Daoy (cell line): ENCODE results near the gene OR5A1. TPM values are rescaled to one million over a fixed set of nuclear protein-coding genes. Genes with fewer than 3 reads are reported as not detected.
"Not testable (repeated sequence)": the region's sequence is repeated elsewhere in the genome, so short reads cannot be mapped to it uniquely, and the experiment has no call there.

Experiments
- DNase-seq: peaks from one replicate; pipeline ENCODE4 v3.0.0-alpha.2; 2015; ENCODE audit warnings: low read depth
- total RNA-seq: library from RNA; depleted of rRNA; stranded (reverse); fragments of >200 nt; shearing (Covaris generic); gene quantifications from 2 replicates; pipeline ENCODE4 v1.2.3, GENCODE V29; 2014; rRNA removed

OR5A1 gene
- total RNA-seq: not detected in 2 replicates

DNA sequence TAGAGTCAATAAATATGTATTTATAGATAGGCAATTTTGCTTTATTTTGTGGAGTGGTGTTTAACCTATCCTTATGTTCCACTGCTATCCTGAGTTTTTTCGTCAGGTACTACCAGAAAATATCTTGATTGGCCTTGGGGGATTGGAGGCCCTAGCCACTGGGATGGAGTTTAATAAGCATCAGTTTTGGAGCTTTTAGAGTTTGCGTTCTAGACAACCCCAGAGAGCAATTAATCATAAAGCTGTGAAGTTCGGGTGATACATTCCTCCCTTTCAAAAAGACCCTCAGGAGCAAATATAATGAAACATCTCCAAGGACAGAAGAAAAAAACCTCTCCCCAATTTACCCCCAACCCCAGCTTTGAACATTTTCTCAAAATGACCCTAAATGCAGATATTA, at the start of gene OR5A1:
TSS of gene OR5A1 (plus strand) at position 301 of the 400 bp plus-strand sequence. CDS start 6,700 bp downstream, outside the sequence.
- DNase-seq: no peak

DNA sequence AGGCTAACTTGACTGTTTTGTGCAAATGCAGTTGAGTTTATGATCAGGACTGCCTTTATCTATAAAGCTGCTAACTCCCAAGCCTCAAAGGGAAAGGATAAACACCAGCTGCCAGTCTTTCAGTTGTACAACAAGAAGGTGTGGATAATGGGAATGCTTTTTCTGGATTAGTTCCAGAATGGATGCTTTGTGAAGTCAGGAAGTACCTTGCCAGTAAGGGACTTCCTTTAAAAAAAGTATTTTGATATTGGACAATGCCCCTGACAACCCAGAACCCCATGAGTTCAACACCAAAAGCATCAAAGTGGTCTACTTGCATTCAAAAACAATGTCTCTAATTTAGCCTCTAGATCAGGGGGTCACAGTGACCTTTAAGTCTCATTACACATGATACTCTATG, 42.1 kb upstream of the OR5A1 start:
- no peak for DNase-seq

DNA sequence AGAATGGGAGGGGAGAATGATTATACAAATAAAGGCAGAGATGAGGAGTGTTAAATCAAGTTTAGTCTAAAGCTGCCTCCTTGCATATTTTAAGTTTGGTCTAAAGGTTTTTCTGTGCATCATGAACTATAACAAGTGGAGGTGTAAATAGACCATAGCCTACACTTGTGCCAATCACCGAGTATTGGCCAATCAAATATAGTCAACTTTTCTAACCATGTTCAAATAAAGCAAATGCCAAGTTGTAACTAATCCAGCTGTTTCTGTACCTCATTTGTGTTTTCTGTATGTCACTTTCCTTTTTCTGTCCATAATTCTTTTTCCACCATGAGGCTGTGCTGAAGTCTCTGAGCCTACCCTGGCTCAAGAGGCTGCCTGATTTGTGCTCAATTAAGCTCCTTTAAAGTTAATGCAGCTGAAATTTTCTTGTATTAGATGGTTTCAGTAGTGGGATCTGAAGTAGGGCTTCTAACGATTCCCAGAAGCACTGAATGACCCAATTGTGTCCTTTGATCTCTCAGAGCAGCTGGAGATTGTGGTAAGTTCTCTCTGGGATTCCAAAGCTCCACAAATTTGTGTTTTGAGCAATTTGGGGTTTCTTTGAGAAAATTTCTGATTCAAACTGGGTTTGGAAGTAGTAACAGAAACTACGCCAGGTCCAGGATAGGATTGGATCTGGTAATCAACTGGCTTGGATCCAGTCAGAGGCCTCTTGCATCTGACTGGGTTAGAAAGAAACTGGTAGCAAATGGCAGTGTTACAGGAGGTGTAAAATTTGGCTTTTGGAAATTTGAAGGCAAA, 35.6 kb upstream of the OR5A1 start:
- no peak for DNase-seq

DNA sequence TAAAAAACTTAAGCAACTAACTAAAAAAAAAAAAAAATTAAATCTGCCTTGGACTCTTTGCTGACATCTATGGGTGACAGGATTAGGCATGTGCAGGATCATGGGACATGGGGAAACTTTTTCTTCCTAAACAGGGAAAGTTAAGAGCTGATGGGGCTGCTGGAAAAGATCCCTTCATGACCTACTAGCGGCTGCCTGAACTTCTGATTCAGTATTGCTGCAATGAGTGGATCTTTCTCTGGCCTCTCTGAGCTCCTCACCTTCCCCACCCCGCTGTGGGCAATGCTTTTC, 35.1 kb upstream of the OR5A1 start:
- no peak for DNase-seq

DNA sequence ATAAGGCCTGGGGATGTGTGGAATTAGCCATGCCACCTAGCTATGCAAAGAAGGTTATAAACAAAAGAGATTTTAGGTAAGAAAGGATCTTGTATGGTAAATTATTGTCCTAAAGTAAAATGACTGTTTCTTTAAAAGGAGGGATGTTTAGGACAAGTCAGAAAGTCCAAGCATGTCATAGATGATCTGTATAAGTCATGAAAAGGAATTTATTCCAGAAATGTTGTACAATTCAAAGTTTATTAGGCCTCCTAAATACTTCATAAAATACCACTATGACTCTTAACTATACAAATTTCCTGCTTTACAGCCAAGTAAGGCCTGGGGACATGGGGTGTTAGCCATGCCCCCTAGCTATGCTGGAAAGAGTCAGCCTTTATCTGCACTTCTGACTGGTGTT, 32.7 kb upstream of the OR5A1 start:
- DNase-seq: no peak

DNA sequence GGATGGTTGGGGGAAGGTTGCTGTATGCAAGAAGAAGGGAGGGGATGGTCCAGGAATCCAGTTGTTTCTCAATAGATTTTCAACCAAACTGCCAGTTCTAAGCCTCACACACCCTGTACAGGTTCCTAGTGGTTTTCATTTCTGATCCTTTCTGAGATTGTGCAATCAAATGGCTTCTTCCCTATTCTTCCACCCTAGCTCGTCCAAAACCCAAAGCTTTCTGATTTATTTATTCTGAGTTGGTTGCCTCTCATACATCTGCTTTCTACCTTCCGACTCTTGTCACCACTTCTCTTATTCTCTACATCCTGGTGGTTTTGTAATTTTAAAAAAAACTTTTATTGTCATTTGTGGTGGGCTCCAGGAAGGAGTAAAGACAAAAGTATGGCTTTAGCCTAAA, 22.6 kb upstream of the OR5A1 start:
- DNase-seq: no peak

DNA sequence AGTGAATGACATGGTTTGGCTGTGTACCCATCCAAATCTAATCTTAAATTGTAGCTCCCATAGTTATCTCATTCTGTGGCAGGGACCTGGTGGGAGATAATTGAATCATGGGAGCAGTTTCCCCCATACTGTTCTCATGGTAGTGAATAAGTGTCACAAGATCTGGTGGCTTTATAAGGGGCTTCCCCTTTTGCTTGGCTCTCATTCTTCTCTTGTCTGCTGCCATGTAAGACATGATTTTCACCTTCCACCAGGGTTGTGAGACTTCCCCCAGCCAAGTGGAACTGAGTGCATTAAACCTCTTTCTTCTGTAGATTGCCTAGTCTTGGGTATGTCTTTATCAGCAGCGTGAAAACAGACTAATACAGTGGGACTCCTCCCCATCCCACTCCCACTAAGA, 21.2 kb upstream of the OR5A1 start:
- no peak for DNase-seq

DNA sequence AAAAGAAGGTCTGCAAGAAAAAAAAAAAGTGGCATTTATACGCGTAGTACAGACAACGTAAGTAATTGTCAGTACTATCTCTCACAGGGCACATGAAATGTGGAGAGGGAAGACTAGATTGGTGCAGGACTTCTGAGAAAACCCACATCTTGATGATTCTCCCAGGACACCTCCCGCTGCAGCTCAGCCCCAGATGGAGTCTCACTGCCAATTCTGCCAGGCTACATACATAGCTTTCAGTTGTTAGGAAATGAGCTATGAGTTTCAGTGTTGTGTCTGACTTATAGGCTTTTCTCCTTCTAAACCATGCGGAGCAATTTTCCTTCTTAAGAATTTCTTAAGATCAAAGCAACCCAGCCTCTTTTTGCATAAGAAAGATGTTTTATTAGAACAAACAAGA, 19.7 kb upstream of the OR5A1 start:
- DNase-seq: no peak

DNA sequence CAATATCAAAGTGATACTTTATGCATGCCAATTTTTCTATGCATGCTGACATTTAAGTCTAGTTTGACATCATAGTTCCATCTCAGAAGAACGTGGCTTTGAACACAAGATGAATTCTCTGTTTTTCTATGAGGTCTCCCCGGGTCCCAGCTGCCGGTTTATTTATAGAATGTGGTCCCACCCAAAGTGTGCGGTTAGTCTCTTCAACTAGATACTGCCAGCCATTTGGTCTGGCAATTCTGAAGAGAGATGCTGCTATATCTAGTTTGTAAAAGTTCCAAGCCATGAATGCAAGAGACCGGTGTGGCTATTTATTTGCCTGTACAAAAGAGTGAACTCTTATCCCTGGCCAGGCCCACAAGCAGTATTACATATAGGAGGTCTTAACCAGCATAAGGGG, 19.2 kb upstream of the OR5A1 start:
- no peak for DNase-seq

DNA sequence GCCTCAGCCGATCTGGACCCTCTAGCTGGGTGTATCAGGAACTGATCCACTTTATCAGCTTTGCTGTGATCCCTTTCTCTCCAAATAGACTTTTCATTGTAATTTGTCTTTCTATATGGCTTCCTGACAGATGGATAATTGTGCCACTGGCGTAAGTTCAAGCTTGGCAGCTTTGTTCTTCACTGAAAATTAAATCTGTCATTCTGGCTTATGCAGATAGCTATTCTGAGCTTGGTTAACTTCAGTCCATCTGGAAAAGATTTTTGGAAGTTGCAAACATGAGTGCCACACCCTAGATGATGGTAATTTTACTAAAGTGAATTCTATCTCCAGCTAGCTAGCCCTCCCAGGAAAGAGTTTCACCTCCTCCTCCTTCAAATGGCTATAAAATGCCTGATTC, 18.1 kb upstream of the OR5A1 start:
- DNase-seq: no peak

DNA sequence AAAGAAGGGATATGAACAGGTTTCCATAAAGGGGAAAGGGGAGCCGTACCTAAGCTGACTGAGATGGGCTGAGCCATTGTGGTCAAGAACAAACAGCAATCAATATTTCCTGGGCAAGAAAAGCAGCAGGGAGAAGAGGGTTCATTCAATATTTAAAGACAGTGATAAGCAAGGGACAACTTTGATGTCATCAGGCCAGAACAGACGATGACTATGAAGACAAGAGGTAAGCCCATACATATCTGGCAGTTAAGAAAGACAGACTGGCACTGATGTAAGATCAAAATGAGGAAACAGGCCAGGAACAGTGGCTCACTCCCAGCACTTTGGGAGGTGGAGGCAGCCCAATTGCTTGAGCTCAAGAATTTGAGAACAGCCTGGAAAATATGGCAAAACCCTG, 12.4 kb upstream of the OR5A1 start:
- DNase-seq: no peak

DNA sequence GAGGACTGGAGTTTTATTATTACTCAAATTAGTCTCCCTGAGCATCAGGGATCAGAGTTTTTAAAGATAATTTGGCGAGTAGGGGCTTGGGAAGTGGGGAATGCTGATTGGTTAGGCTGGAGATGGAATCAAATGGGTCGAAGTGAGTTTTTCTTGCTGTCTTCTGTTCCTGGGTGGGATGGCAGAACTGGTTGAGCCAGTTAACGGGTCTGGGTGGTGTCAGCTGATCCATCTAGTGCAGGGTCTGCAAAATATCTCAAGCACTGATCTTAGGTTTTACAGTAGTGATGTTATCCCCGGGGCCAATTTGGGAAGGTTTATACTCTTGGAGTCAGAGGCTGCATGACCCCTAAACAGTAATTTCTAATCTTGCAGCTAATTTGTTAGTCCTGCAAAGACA, 11.1 kb upstream of the OR5A1 start:
- DNase-seq: no peak

DNA sequence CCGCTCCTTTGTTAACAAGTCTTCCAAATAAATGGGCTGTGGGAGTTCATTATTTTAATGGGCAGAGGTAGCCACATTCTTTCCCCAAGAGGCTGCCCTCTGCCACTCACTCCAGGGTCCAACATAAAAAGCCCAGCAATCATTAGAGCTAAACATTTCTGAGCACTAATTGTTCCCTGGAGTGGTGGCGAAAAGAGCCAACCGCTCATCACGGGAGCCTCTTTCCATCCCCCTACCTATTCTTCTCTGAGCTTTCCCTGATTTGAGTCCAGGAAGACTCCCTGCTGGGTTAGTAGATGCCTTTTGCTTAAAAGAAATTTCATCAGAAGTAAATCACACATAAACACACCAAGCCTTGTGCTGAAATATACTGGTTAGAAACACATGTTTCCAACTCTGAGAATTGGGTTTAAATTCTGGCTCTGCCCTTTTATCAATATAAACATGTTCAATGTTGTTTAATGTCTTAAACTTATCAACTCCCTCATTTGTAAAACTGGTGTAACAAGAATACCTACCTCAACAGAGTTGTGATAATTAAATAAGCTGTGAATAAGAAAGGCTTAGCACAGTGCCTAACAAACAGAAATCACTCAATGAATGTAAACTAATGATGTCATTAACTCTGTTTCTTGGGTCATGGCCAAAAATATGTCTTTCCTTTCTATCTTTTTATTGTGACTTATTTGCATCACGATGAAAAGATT, 9.8 kb upstream of the OR5A1 start, which contains the start of gene OR5A2:
TSS of gene OR5A2 (minus strand) at position 53 of the 707 bp plus-strand sequence. CDS start 3,460 bp downstream, outside the sequence.
- no peak for DNase-seq

DNA sequence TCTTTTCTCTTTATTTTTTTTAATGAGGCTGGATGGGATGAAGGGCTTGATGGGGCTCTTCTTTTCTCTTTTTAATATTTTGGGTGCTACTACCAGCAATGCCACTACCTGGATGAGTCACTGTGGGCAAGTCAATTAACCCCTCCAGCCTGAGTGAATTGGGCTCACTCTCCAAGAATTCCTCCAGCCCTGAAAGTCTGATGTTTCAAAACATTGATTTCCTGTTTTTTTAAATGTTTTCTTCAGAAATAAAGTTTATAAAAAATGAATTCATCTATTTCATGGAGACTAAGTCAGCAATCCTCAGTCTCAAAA, 9.2 kb upstream of the OR5A1 start:
- DNase-seq: peak; percentile 4

DNA sequence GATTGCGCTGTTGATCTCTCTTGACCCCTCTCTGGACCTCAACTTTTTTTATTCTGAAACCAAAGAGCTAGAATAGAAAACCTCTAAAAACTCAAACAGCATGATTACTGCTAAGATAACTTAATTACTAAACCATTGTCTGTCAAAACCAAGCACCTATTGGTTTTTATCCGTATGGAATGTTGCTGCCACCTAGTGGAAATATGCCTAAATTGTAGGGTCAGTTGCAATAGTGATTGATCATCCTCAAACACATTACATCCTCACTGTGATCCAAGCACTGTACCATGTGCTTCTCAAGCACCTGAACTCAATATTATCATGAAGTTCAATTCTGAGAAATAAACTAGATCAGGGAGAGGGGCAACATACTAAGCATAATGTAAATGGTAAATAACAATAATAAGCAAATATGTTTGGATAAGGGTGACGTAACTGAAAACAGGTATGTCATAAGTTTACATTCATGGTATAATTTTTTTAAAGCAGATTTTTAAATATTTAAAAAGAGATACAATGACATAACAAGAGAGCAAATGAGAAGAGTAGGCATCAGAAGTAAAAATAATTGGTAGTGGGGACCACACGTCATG, 6.2 kb upstream of the OR5A1 start:
- peak; percentile 28 for DNase-seq

DNA sequence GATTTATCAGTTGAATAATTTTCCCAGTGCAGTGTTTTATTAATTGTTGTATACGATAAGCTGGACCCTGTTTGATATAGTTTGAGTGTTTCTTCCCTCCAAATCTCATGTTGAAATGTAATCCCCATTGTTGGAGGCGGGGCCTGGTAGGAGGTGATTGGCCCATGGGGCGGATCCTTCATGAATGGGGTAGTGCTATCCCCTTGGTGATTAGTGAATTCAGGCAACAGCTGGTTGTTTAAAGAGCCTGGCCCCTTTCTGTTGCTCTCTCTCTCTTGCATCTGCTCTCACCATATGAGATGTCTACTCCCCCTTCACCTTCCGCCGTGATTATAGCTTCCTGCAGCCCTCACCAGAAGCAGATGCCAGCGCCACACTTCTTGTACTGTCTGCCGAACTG, 1.5 kb downstream of the OR5A1 start:
- DNase-seq: peak; percentile 2

DNA sequence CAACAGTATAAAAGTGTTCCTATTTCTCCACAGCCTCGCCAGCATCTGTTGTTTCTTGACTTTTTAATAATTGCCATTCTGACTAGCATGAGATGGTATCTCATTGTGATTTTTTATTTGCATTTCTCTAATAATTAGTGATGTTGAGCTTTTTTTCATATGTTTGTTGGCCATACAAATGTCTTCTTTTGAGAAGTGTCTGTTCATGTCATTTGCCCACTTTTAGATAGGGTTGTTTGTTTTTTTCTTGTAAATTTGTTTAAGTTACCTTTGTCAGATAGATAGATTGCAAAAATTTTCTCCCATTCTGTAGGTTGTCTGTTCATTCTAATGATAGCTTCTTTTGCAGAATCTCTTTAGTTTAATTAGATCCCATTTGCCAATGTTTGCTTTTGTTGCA, 9.4 kb downstream of the OR5A1 start:
- not testable (repeated sequence) for DNase-seq

DNA sequence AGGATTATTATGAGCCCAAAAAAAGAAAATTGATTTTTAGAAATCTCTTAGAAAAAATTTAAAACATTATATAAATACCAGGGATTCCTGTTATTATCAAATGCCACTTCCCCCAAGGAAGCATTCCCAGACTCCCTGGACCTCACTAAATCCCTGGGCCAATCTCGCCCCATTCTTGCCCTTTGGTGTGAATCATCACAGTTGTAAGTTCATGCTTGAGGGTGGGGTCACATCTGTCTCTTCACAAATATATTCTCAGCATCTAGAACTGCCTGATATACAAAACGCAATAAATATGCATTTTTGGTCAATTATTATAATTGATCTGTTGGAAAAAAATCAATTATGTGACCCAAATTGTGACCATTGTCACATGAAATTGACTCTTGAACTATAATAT, 12.2 kb downstream of the OR5A1 start:
- DNase-seq: no peak

DNA sequence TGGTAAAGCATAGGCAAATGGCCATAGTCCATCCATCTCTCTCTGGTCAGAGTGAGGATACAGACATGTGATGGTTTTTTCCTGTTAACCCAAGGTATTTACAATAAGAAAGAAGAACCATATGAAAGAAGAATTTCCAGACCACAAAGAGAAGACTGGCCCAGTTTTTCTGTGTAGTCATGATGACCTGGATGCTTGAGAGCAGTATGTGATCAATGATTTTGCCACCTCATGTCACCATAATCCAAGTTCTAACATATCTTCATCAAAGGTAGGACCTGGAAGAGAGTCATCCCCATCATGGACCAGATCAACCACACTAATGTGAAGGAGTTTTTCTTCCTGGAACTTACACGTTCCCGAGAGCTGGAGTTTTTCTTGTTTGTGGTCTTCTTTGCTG, 20.4 kb downstream of the OR5A1 start, which contains the start of gene OR4D6:
TSS of gene OR4D6 (plus strand) at position 301 of the 400 bp plus-strand sequence. CDS start at position 301, 0 bp downstream.
- no peak for DNase-seq

DNA sequence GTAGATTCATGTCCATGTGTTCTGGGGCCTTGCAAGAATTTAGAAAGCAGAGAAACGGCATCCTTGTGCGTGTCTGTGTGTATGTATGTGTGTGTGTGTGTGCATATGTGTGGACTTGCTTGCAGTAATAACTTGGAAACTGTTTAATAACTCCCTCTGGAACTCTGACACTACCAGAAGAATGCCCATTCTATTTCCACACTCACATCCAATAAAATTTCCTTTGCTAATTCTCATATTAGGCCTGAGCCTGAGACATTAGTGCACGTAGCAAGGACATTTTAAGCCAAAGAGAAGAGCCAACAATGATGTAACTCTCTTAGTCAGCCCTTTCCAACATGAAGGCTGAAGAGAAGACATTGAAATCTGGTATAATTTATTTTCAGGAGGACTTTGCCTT, 23.6 kb downstream of the OR5A1 start:
- DNase-seq: no peak

DNA sequence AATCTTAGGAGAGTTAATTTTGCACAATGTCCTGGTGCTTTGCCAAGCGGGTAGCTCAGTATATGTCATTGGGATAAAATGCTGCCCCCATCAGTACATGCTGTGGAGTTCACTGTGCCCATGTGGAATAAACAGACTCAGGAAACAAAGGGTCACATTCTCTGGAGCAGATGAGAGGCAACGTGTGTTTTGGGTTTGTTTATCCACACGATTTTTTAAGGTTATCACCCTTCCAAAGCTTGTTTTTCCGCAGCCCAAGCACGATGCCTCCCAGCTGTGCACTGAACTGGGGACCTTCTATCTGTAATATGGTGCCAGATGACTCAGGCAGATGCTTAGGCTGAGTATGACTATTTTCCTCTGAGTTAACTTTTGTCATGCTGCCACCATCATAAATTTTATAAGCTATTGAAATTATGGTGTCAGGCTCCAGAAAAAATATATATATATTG, 26.9 kb downstream of the OR5A1 start:
- peak; percentile 27 for DNase-seq

DNA sequence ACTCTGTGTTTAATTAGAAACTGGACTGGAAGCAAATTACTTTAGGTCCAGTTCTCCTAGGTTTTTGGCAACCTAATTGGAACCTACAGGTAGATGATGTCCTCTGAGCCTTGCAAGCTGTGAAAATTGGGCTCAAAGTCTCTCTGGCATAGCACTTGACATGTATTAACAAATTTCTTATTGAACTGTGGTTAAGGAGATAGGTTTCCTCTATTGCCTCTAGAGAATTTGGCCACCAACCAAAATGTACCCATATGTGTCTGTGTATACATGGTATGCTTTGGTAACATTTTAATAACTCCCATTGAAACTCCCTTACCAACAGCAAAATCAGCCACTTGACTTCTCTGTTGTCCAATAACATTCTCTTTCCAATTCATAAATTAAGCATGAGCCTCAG, 36.7 kb downstream of the OR5A1 start, which contains the start of gene OR4D10:
TSS of gene OR4D10 (plus strand) at position 301 of the 400 bp plus-strand sequence. CDS start 4,115 bp downstream, outside the sequence.
- DNase-seq: no peak

DNA sequence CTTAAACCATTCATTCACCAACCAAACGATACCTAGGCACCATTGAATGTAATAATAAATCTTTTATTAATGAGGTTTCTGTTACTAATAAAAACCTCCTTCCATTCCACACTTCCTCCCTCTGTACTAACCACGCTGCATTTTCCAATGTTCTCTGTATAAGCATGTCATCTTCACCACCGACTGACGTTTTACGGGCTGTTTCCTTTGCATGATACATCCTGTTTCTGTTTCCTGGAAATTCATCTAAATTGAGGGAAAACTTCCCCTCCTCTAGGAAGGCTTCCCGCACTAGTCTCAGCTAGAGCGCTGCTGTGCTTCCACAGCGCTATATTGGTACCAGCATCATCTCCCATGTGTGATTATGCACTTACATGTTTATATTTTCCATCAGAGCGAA, 38.9 kb downstream of the OR5A1 start:
- DNase-seq: no peak
